GM19035 (cell line): ENCODE results near the gene ING5.
A peak's percentile ranks its signal among the peaks of the same experiment; 100 is the strongest.
"Not testable (repeated sequence)": the region's sequence is repeated elsewhere in the genome, so short reads cannot be mapped to it uniquely, and the experiment has no call there.

ENCODE experiments used
- ATAC-seq: cut with Tn5 transposase; IDR thresholded peaks from one replicate; pipeline ENCODE4 v1.9.1; 2021; ENCODE audit not compliant: unreplicated experiment

The ING5 gene

DNA sequence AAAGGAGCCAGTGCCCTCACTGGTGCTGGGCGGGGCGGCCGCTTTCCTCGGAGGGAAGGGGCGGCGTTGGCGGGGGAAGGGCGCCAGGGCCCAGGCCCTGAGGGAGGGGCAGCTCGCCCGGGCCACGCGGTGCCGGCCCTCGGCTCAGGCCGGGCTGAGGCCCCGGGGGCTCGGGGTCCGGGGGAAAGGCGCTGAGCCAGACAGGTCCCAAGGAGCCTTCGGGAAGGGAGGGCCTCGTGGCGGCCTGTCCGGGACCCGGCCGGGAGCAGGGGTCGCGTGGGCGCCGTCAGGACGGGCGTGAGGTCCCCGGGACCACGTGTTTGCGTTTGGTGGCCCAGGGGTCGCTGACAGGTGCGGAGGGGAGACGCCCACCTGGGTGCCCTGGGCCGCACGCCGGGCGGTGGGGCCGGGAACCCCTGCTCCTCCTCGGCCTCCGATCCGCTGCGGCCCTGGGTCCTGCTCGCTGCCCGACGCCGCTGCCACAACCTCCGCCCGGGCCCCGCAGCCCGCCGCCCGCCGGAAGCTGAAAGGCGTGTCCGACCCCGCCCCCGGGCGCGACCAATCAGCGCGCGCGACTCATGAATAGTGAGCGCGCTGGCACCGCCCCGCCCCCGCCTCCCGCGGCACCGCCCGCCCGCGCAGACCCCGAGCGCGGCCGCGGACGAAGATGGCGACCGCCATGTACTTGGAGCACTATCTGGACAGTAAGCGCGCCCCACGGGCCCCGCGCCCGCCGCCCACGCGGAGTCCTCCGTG, at the start of gene ING5:
Gene ING5, plus strand, starts transcription at position 641 of the 756 bp plus-strand sequence. Its CDS starts 27 bp downstream, at position 668.
- ATAC-seq = peak; percentile 58

DNA sequence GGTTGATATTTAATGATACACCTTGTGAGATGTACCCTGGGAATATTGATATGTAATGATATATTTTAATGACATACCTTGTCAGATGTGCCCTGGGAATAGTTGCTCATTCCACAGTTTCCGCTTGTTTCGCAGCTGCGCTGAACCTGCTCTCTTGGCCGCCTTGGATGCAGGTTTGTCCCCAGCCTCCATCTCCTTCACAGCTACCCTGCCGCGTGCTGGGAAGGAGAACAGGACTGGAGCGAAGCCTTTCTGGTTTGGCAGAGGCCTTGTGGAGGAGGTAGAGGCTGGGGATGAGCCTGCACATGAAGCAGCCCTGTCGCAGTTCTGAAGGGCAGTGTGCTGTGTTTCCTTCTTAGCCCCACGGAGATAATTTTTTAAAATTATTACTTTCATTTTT, 49.7 kb upstream of the ING5 start:
- no peak for ATAC-seq

GRCh38 chr2:241652722-241653121, 49.1 kb upstream of the ING5 start:
- no peak for ATAC-seq

DNA sequence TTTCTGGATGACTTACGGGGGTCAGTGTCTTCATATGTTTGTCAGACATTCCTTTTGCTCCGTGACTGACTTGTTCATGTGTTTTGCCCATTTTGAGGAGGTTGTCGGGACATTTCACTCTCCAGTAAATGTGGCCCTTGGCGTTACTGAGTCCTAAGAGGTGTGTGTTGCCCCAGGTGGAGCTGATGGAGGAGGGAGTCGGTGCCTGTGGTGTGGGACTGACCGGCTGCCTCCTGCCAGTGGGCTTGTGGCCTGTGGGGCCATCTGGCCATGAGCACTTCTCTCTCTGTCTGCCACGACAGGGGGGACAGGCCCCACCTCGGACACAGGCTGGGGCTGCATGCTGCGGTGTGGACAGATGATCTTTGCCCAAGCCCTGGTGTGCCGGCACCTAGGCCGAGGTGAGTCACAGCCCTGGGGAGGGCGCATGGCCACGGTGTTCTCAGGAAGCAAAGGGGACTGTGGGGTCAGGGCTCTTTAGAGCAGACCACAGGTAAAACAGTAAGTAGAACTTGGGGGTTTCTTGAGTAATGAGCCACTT, 48.6 kb upstream of the ING5 start:
- no peak for ATAC-seq

DNA sequence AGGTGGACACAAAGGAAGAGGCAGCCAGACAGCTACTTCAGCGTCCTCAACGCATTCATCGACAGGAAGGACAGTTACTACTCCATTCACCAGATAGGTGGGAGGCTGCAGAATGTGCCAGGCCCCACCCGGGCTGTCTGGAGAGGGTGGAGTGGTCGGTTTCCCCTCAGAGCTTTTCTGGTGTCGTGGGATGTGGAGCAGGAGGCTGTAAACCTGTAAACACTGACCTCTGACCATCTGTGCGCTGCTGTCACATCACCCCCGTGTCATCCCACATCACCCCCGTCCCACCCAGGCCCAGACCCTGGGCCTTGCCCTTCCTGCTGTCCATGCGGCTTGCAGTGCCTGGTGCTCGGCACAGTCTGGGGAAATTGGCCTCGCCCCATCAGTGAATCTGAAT, 47.3 kb upstream of the ING5 start:
- no peak for ATAC-seq

GRCh38 chr2:241655516-241656189, 46.2 kb upstream of the ING5 start:
- no peak for ATAC-seq

- ATAC-seq = no peak
These were observed 45.6 kb upstream of the ING5 start for GRCh38 chr2:241656190-241656741.

- ATAC-seq = no peak
These were observed 44.0 kb upstream of the ING5 start for GRCh38 chr2:241657786-241658254.

GRCh38 chr2:241658296-241658695, 43.5 kb upstream of the ING5 start:
- no peak for ATAC-seq

DNA sequence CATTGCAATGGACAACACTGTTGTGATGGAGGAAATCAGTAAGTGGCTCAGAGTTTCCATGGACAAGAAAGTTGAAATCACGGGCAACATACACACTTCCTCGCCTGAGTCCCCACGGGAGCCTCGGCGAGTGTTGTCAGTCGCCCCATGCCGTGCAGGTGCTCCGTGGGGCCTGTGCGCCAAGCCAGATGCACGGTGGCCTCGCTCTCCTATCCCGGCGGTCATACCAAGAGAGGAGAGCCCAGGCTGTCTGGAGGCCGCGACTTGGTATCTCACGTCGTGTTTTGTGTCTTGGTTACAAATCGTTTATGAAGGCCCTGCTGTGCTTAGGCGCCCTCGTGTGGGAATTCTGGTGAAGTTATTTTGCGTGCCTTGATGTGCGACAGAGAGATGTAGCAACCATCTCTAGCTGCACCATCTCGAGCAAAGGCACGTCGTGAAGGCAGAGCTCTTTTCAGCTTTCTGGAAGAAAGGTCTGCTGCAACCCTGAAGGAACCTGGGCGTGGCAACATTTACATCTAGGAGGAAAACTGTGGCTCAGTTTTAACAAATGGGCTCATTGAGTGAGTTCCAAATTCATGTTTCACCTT, 42.6 kb upstream of the ING5 start:
- ATAC-seq = no peak

DNA sequence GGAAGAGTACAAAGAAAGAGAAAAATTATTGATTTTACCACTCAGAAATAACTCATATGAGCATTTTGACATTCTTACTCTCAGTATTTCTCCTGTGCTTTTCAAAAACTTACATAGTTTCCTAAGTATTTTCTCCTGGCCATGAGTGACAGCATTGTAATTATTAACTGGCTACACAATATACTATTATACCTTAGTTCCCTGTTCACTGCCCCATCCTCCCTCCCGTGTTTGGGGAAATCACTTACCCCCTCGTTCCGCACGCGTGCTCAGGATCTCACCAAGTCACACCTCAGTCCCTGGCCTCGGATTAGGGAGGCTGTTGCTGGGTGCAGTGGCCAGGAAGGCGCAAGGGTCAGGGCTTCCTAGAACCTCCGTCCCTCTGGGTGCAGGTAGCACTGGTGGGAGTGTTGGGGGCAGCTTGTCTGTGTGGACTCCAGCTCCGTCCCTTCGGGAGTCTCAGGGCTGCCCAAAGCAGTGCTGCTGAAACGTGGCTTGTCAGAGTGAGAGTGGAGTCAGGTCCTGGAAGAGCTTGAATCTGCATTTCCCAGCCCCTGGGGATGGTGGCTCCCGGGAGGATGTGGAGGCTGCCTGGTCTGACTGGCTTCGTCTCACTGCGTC, 41.1 kb upstream of the ING5 start:
- no peak for ATAC-seq

DNA sequence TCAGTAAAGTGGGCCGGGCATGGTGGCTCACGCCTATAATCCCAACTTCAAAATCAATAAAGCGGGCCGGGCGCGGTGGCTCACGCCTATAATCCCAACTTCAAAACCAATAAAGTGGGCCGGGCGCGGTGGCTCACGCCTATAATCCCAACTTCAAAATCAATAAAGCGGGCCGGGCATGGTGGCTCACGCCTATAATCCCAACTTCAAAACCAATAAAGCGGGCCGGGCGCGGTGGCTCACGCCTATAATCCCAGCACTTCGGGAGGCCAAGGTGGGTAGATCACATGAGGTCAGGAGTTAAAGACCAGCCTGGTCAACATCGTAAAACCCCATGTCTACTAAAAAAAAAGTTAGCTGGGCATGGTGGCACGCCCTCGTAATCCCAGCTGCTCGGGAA, 39.1 kb upstream of the ING5 start:
- ATAC-seq = not testable (repeated sequence)

DNA sequence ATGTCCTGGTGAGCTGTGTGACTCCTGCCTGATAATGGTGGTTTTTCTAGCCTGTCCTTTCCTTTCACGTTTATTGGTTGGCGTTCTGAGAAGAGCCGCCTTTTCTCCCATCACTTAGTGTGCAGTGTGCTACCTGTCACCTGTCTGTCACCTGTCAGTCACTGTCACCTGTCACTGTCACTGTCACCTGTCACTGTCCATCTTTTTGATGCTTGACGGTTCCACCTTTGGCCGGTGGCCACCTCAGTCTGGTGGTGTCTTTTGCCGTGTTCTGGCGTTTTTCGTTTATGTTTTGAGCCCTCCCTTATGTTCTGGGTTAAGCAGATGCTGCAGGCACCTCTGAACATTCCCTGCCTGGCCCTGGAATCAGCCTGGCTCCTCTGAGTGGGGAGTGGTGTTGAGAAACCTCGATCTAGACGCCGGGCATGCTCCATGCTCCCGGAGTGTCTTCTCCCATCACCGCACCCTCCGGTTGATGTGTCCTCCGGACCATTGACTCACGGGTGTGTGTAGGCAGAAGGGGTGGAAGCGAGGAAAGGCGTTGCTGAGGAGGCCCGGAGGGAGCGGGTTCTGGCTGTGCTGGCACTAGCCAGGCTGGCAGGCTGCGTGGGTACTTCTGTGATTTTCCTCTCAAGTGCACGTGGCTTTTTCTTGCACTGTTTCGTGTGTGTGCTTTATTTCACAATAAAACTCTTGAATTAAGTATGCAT, 36.0 kb upstream of the ING5 start:
- ATAC-seq = no peak

- no peak for ATAC-seq
These were observed 35.0 kb upstream of the ING5 start for GRCh38 chr2:241666627-241667400.

DNA sequence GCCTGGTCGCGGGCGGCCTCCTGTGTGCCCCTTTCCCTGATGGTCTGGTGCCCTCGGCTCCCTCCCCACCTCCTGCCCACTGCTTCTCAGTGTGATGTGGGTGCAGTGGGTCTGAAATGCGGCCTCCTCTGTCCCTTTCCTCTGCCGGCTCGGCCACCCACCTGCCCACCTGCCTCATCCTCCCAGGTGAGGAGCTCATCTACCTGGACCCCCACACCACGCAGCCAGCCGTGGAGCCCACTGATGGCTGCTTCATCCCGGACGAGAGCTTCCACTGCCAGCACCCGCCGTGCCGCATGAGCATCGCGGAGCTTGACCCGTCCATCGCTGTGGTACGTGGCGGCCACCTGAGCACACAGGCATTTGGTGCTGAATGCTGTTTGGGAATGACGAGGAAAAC, 33.5 kb upstream of the ING5 start:
- no peak for ATAC-seq

- ATAC-seq = no peak
These were observed 33.0 kb upstream of the ING5 start for GRCh38 chr2:241668839-241669238.

GRCh38 chr2:241670333-241671110, 31.3 kb upstream of the ING5 start:
- no peak for ATAC-seq

- ATAC-seq = no peak
These were observed 30.2 kb upstream of the ING5 start for GRCh38 chr2:241671457-241672240.
